Smooth muscle cell (in vitro differentiated cells): ENCODE results near the gene FAM118A. TPM values are rescaled to one million over a fixed set of nuclear protein-coding genes. Genes with fewer than 3 reads are reported as not detected.
"Not testable (repeated sequence)": the region's sequence is repeated elsewhere in the genome, so short reads cannot be mapped to it uniquely, and the experiment has no call there.

ENCODE experiments used
- DNase-seq: peaks from one replicate; lab custom pipeline; 2025; ENCODE audit not compliant: unreplicated experiment; lab: John Stamatoyannopoulos, UW
- H2AFZ ChIP-seq: fragments of 200-600 bp; sonication (generic); 2 replicates; pipeline ENCODE4 v1.6.0; 2016; ENCODE audit warnings: antibody characterized with exemption, low read depth, mild to moderate bottlenecking
- H3F3A ChIP-seq: fragments of 200-600 bp; sonication (generic); 2 replicates; pipeline ENCODE4 v1.6.0; 2017; ENCODE audit warnings: antibody characterized with exemption, low read depth
- H3K27ac ChIP-seq: fragments of 200-600 bp; sonication (generic); 2 replicates; pipeline ENCODE4 v1.5.1; 2016; ENCODE audit warnings: low read depth, mild to moderate bottlenecking
- H3K27me3 ChIP-seq: fragments of 200-600 bp; sonication (generic); 2 replicates; pipeline ENCODE4 v1.6.1; 2016; ENCODE audit warnings: low read depth, mild to moderate bottlenecking
- H3K36me3 ChIP-seq: fragments of 200-600 bp; sonication (generic); 2 replicates; pipeline ENCODE4 v1.5.1; 2016; ENCODE audit warnings: low read depth
- H3K4me1 ChIP-seq: fragments of 200-600 bp; sonication (generic); 2 replicates; pipeline ENCODE4 v1.5.1; 2016; ENCODE audit warnings: low read depth
- H3K4me2 ChIP-seq: fragments of 200-600 bp; sonication (generic); 2 replicates; pipeline ENCODE4 v1.6.0; 2016; ENCODE audit warnings: mild to moderate bottlenecking
- H3K4me3 ChIP-seq: fragments of 200-600 bp; sonication (generic); 2 replicates; pipeline ENCODE4 v1.5.1; 2016; ENCODE audit warnings: mild to moderate bottlenecking
- H3K79me2 ChIP-seq: fragments of 200-600 bp; sonication (generic); 2 replicates; pipeline ENCODE4 v1.6.0; 2016; ENCODE audit warnings: low read depth, mild to moderate bottlenecking
- H3K9ac ChIP-seq: fragments of 200-600 bp; sonication (generic); 2 replicates; pipeline ENCODE4 v1.6.0; 2016; ENCODE audit warnings: low read depth
- H3K9me3 ChIP-seq: fragments of 200-600 bp; sonication (generic); replicated peaks from 2 replicates; pipeline ENCODE4 v1.5.1; 2016; ENCODE audit warnings: low read depth
- H4K20me1 ChIP-seq: fragments of 200-600 bp; sonication (generic); 2 replicates; pipeline ENCODE4 v1.6.0; 2016; ENCODE audit warnings: low read depth
- WGBS: methylation state at CpG from one replicate; pipeline ENCODE4 v1.1.7; 2016; ENCODE audit warnings: low lambda C conversion rate; 5-methylcytosine and 5-hydroxymethylcytosine counted together
- polyA plus RNA-seq: library from polyadenylated mRNA; unstranded; fragments of >200 nt; fragmentation: Nextera tagmentation; extraction: Ambion mirVana; gene quantifications from 2 replicates; pipeline ENCODE4 v1.2.1, GENCODE V29; 2016
- total RNA-seq: library from RNA; depleted of rRNA; stranded (reverse); fragments of >200 nt; gene quantifications from 2 replicates; pipeline ENCODE4 v1.2.3, GENCODE V29; 2014
- TF ChIP-seq, protein P1 (sequence below): fragments of 200-600 bp; sonication (generic); IDR thresholded peaks from 2 replicates; pipeline ENCODE4 v1.5.1; 2017; ENCODE audit warnings: borderline replicate concordance, mild to moderate bottlenecking, antibody characterized with exemption; ENCODE audit not compliant: insufficient read depth, poor library complexity, severe bottlenecking

The FAM118A gene
- total and polyA plus RNA-seq, 2 experiments from 2014 or later, result 36.6 to 60.3 TPM

DNA sequence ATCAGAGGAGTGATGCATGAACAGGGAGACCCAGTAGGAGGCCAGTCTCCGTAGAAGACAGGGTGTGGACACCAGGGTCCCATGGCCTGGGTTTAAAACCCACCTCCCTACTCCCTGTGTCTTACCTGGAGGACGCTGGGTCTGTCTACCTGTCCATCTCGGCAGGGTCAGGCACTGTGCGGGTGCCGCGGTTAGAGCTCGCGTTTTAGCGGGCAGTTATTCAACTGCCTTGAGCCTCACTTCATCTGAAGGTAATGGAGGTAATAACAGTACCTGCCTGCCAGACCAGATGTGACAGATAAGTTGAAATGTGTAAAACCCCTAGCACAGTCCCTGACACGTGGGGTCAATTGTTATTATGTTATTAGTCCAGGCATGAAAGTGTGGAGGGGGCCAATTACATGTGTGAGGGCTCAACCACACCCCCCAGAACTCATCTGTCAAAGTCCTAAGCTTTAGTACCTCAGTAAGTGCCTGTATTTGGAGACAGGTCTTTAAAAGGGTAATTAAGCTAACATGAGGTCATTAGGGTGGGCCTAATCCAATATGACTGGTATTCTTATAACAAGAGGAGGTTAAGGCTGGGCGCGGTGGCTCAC lies 33.1 kb upstream of the FAM118A start:
- Histone ChIP-seq H3F3A (no peaks in the 10 kb centered on the region), H3K4me3 (no peak overlapping the region), H2AFZ (no peak overlapping the region), H3K27ac (no peak overlapping the region), H3K27me3 (no peaks in the 10 kb centered on the region), H4K20me1 (no peaks in the 10 kb centered on the region), H3K4me1 (no peaks in the 10 kb centered on the region), H3K36me3 (no peaks in the 10 kb centered on the region), H3K4me2 (no peak overlapping the region), H3K9me3 (no peaks in the 10 kb centered on the region), H3K79me2 (no peaks in the 10 kb centered on the region), H3K9ac (no peak overlapping the region)
- WGBS, result 77% methylated on average over 12 of the region's 12 CpGs
- no peak for DNase-seq
- TF ChIP-seq, protein P1, sequence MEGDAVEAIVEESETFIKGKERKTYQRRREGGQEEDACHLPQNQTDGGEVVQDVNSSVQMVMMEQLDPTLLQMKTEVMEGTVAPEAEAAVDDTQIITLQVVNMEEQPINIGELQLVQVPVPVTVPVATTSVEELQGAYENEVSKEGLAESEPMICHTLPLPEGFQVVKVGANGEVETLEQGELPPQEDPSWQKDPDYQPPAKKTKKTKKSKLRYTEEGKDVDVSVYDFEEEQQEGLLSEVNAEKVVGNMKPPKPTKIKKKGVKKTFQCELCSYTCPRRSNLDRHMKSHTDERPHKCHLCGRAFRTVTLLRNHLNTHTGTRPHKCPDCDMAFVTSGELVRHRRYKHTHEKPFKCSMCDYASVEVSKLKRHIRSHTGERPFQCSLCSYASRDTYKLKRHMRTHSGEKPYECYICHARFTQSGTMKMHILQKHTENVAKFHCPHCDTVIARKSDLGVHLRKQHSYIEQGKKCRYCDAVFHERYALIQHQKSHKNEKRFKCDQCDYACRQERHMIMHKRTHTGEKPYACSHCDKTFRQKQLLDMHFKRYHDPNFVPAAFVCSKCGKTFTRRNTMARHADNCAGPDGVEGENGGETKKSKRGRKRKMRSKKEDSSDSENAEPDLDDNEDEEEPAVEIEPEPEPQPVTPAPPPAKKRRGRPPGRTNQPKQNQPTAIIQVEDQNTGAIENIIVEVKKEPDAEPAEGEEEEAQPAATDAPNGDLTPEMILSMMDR, result no peak

- H3K4me2 ChIP-seq, H3K36me3 ChIP-seq, H3K4me1 ChIP-seq, H4K20me1 ChIP-seq, H3K9me3 ChIP-seq, H2AFZ ChIP-seq, H3K9ac ChIP-seq, H3K27me3 ChIP-seq, H3K79me2 ChIP-seq, H3F3A ChIP-seq, H3K27ac ChIP-seq, DNase-seq, H3K4me3 ChIP-seq: not testable (repeated sequence)
- WGBS, result 80% methylated on average over 7 of the region's 7 CpGs
Observed at GRCh38 chr22:45277720-45278119, 32.0 kb upstream of the FAM118A start.

- H3K9ac ChIP-seq, result no peak overlapping the region
- no peaks in the 10 kb centered on the region for H4K20me1 ChIP-seq
- 95% methylated on average over 9 of the region's 9 CpGs for WGBS
- H3K4me2 ChIP-seq, result no peak overlapping the region
- DNase-seq, result no peak
- H3K27me3 ChIP-seq, result peaks cover 4% of the 10 kb centered on the region
- H3K27ac ChIP-seq, result no peak overlapping the region
- no peak overlapping the region for H2AFZ ChIP-seq
- H3K9me3 ChIP-seq, result no peaks in the 10 kb centered on the region
- H3K4me3 ChIP-seq, result no peak overlapping the region
- TF ChIP-seq, protein P1, result no peak
- H3K79me2 ChIP-seq, result no peaks in the 10 kb centered on the region
- H3F3A ChIP-seq, result no peaks in the 10 kb centered on the region
- no peaks in the 10 kb centered on the region for H3K4me1 ChIP-seq
- no peaks in the 10 kb centered on the region for H3K36me3 ChIP-seq
Observed at GRCh38 chr22:45278125-45278524, 31.6 kb upstream of the FAM118A start.

- Histone ChIP-seq H3K4me1 (peaks cover 7% of the 10 kb centered on the region), H4K20me1 (no peaks in the 10 kb centered on the region), H3K9me3 (no peaks in the 10 kb centered on the region), H3K9ac (no peak overlapping the region), H3K27ac (no peak overlapping the region), H2AFZ (no peak overlapping the region), H3K4me3 (no peak overlapping the region), H3F3A (peaks cover 4% of the 10 kb centered on the region), H3K27me3 (peaks cover 23% of the 10 kb centered on the region), H3K36me3 (no peaks in the 10 kb centered on the region), H3K4me2 (no peak overlapping the region), H3K79me2 (no peaks in the 10 kb centered on the region)
- TF ChIP-seq, protein P1, result no peak
- WGBS, result 80% methylated on average over 3 of the region's 3 CpGs
- no peak for DNase-seq
Observed at GRCh38 chr22:45280587-45280980, 29.1 kb upstream of the FAM118A start.
